Astrocyte of the cerebellum (primary cell): ENCODE measurements around the gene DCLK2.

Experiments used
- DNase-seq: peaks from one replicate; pipeline ENCODE4 v3.0.0-alpha.2; 2011; ENCODE audit warnings: low read depth
- H3K4me3 ChIP-seq: 2 replicates; pipeline ENCODE4 v1.5.1; 2011; ENCODE audit warnings: mild to moderate bottlenecking, low read depth, low read length, moderate library complexity
- in situ Hi-C: cut with HindIII; loops from 2 replicates; pipeline ENCODE4 v1.10.0; 2017; ENCODE audit warnings: low sequenced_read_pairs
- TF ChIP-seq, protein P1 (sequence below): IDR thresholded peaks from 2 replicates; pipeline ENCODE4 v1.5.1; 2012; ENCODE audit warnings: low read length, low read depth, moderate library complexity, mild to moderate bottlenecking; ENCODE audit errors: missing control alignments

DCLK2 gene

DNA sequence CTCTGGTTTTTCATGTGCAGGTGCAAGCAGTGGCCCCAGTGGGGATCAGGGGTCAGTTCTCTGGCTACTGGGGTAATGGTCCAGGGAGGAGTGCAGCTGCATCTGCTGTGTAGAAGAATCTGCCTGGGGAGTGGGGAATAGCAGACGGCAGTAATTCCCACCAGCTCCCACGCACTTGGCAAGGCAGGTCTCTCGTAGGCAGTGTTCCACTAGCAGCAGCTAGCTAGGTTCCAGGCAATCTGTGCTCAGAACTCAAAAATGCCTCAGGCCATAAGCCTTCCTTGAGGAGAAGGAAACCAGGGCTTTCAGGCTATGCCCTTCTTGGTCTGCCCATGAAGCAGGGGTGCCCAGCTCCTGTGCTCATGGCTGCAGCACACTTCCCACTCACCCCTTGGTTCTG, 38.8 kb downstream of the DCLK2 start:
- DNase-seq: no peak
- TF ChIP-seq, protein P1, sequence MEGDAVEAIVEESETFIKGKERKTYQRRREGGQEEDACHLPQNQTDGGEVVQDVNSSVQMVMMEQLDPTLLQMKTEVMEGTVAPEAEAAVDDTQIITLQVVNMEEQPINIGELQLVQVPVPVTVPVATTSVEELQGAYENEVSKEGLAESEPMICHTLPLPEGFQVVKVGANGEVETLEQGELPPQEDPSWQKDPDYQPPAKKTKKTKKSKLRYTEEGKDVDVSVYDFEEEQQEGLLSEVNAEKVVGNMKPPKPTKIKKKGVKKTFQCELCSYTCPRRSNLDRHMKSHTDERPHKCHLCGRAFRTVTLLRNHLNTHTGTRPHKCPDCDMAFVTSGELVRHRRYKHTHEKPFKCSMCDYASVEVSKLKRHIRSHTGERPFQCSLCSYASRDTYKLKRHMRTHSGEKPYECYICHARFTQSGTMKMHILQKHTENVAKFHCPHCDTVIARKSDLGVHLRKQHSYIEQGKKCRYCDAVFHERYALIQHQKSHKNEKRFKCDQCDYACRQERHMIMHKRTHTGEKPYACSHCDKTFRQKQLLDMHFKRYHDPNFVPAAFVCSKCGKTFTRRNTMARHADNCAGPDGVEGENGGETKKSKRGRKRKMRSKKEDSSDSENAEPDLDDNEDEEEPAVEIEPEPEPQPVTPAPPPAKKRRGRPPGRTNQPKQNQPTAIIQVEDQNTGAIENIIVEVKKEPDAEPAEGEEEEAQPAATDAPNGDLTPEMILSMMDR: no peak
- H3K4me3 ChIP-seq: no peak overlapping the region
- in situ Hi-C loops: no loop called here

DNA sequence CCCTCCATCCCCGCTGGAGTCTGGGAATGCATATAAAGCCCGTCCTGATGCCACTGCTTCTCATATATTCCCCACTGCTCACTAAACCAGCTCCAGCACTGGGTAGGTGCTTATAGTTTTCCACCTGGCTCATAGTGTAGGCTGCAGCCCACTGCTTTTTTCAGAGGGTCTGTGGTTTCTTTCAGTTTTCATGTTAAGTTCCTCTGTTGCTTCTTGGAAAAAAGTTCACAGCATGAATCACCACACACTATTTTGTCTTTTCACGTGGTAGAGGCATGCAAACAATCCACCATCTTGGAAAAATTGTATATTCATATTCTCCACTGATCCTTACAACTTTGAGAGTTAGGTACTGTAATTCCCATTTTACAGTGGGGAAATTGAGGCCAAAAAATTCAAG, 39.4 kb downstream of the DCLK2 start:
- H3K4me3 ChIP-seq: no peak overlapping the region
- TF ChIP-seq, protein P1: no peak
- in situ Hi-C loops: no loop called here
- DNase-seq: no peak

DNA sequence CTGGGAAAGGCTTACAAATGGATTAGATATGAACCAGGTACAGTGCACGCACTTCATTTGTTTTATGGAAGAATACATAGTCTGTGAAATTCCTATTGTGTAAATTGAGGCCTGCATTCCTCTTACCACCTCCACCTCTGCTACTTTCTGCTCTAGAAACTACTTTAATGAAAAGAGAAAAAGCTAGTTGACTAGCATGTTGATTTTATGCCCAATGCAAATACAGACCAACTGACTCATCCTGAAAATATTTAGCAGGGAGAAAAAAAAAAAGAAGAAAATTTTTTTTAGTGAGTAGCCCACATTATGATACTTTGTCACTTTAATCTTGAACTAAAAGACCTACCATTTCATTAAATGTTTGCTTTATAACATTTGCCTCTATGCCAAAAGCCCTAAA, 41.2 kb downstream of the DCLK2 start:
- in situ Hi-C loops: no loop called here
- DNase-seq: no peak
- TF ChIP-seq, protein P1: no peak

DNA sequence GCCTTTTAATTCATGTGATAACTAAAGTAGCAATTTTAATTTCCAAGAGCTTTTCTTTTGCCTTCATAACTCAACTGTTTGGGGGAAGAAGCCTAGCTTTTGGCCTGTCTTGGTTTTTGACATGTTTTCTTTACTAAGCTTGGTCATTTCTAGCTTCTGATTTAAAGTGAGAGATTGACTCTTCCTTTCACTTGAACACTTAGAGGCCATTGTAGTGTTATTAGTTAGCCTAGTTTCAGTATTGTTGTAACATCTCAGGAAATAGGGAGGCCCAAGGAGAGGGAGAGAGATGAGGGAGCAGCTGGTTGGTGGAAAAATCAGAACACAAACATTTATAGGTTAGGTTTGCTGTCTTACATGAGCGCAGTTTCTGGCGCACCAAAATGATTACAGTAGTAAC, 44.8 kb downstream of the DCLK2 start:
- H3K4me3 ChIP-seq: no peak overlapping the region
- TF ChIP-seq, protein P1: no peak
- no peak for DNase-seq
- in situ Hi-C loops: no loop called here

More for the DNA sequence above, 41.2 kb downstream of the DCLK2 start:
- no peak overlapping the region for H3K4me3 ChIP-seq

DNA sequence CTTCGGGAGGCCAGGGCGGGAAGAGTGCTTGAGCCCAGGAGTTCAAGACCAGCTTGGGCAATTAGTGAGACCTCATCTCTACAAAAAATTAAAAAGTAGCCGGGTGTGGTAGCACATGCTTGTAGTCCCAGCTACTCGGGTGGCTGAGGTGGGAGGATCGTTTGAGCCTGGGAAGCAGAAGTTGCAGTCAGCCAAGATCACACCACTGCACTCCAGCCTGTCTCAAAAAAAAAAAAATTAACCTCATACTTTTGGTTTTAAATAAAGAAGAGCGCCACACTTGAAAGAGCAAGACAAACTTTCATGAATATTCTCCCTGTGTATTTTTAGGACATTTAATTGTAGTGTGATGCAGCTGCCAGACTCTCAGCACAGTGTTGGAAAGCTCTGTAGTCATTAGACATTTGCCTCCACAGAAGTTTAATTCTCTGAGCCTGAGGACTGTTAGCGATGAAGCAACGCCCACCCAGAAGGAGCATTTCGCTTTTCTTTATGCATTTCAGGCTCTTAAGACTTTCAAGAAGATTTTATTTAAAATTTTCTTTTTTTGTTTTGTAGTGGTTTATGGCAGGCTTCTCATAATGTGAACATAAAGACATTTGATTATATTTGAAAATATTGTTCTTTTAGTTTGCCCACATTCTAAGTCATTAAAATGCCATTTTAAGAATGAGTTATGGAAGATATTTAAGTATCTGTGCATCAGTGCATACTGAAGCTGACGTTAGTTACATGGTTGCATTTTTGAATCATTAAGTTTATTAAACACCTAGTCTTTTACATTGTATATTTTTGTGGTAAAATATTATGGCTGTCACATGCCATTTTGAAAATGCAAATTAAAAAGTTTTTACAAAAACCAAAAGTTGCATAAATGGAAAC, 45.8 kb downstream of the DCLK2 start:
- no peak overlapping the region for H3K4me3 ChIP-seq
- in situ Hi-C loops: no loop called here
- no peak for DNase-seq
- TF ChIP-seq, protein P1: no peak

DNA sequence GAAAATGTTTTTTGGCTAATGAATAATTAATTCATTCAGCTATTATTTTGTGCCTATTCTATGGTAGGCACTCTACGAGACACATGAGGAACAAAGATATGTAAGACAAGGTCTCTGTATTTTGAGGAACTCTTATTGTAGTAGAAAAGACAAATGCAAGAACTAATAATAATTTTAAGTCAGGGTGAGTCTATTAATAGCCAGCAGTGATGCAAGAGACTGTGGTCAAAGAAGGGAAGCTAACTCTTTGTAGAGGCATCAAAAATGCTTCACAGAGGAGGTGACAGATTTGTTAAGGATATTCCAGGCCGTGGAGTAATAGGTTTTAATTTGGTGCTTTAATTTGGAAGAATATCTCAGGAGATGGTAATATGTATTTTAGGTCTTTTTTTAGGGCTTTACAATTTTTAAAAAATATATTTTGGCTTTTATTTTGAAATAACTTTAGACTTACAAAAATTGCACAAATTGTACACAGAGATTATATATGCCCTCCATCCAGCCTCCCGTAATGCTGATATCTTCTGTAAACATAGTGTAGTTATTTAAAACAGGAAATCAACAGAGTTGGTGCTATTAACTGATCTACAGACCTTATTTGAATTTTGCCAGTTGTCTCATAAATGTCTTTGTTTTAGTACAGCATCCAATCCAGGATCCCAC, 48.1 kb downstream of the DCLK2 start:
- H3K4me3 ChIP-seq: no peak overlapping the region
- no peak for DNase-seq
- in situ Hi-C loops: no loop called here
- TF ChIP-seq, protein P1: no peak
